Testis (tissue), 2 donors: ENCODE data around the gene HSPA4.

Experiments
- POLR2A ChIP-seq: fragments of 450-650 bp; IDR thresholded peaks from one replicate; pipeline ENCODE4 v1.6.1; 2017; ENCODE audit warnings: antibody characterized with exemption, mild to moderate bottlenecking, moderate library complexity
- TF ChIP-seq, protein P1 (sequence below), 3 experiments: fragments of 450-650 bp in 2 of 3; fragments of 200-600 bp in 1 of 3; sonication (generic) in 1 of 3; IDR thresholded peaks; one replicate each; pipeline ENCODE4 v1.5.1; 2016 to 2019; ENCODE audit warnings: antibody characterized with exemption in 3 of 3, mild to moderate bottlenecking in 2 of 3, moderate library complexity in 1 of 3

DNA sequence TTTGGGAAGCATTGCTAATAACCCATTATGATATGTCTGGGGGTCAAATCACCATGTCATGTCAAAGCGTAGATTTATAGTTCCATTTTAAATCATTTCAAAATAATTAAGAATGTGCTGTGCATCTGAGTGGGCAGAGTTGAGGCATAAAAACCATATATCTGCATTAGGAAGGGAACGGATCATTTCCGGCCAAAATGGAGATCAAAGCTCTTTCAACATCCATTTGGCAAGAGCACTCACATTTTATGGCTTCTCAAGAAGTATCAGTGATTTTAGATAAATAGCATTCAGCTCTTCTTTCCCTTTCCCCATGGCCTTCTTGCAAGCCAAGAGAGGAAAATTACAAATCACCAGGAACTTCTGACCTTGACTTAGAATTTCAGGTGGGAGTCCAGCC, 89.9 kb downstream of the HSPA4 start:
- TF ChIP-seq, protein P1, sequence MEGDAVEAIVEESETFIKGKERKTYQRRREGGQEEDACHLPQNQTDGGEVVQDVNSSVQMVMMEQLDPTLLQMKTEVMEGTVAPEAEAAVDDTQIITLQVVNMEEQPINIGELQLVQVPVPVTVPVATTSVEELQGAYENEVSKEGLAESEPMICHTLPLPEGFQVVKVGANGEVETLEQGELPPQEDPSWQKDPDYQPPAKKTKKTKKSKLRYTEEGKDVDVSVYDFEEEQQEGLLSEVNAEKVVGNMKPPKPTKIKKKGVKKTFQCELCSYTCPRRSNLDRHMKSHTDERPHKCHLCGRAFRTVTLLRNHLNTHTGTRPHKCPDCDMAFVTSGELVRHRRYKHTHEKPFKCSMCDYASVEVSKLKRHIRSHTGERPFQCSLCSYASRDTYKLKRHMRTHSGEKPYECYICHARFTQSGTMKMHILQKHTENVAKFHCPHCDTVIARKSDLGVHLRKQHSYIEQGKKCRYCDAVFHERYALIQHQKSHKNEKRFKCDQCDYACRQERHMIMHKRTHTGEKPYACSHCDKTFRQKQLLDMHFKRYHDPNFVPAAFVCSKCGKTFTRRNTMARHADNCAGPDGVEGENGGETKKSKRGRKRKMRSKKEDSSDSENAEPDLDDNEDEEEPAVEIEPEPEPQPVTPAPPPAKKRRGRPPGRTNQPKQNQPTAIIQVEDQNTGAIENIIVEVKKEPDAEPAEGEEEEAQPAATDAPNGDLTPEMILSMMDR (IDR thresholded peaks at IDR 0.05): no peak
- no peak for TF ChIP-seq POLR2A
